ENCODE measurements around the gene DKK2. TPM values are rescaled to one million over a fixed set of nuclear protein-coding genes. Genes with fewer than 3 reads are reported as not detected.
A peak's percentile ranks its signal among the peaks of the same experiment; 100 is the strongest.

DKK2 gene
- total and polyA plus RNA-seq, 9 of the 15 experiments (the other 6 are each of a cell fraction or from before 2014, with no cell fraction given): not detected

DNA sequence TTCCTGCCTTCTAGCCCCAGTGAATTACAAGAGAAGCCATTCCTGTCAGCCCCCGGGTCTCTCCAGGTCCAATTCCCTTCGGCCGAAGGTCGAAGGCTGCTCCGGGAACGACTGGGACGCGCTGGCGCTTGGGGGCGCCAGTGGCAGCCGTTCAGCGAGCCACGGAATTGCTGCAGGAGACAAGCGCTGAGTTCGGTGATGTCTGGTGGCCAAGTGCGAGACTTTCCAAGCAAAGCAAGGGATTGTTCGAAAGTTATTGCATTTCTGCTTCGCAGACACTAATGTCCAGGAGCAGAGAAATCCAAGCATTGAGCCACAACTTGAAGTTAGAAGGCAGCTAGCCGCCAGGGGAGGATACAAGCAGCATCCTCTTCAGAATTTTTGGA is 1.1 kb upstream of the DKK2 start:
- Histone ChIP-seq H3K9me3 (replicated peaks; ENCODE audit: control insufficient read depth, insufficient read depth, low read depth, low read length) (no peaks in the 10 kb centered on the region), H4K20me1 (replicated peaks; ENCODE audit: control insufficient read depth, insufficient read depth, low read length) (no peaks in the 10 kb centered on the region), H2AFZ (ENCODE audit: low read depth, low read length) (no peak overlapping the region), H3K4me1 (replicated peaks in 1 of 2; ENCODE audit: control insufficient read depth in 2 of 2, insufficient read depth in 2 of 2, low read length in 2 of 2) (no peaks in the 10 kb centered on the region), H3K79me2 (ENCODE audit: control insufficient read depth, insufficient read depth, low read length) (no peaks in the 10 kb centered on the region), H3K4me2 (ENCODE audit: insufficient read depth, low read length) (no peak overlapping the region), H3K4me3 (no peak overlapping the region), H3K9ac (ENCODE audit: insufficient read depth in 1 of 2, low read depth in 2 of 2, low read length in 2 of 2) (no peak overlapping the region), H3K36me3 (ENCODE audit: control insufficient read depth, insufficient read depth, low read length) (no peaks in the 10 kb centered on the region), H3K9me1 (ENCODE audit: control insufficient read depth, insufficient read depth, low read length) (no peaks in the 10 kb centered on the region), H3K27ac (ENCODE audit: extremely low read depth, low read depth, low read length) (no peak overlapping the region), H3K27me3 (ENCODE audit: control insufficient read depth in 2 of 2, insufficient read depth in 2 of 2, low read length in 2 of 2) (no peaks in the 10 kb centered on the region)
- no peak for FAIRE-seq
- ATAC-seq: no peak
- CTCF ChIA-PET (ENCODE audit: low intra/inter-chr PET ratio): interaction anchor here (0.6 kb wide), 1 partner anchor 296 kb away, joined by 3 read pairs; no protein-coding TSS in a partner anchor
- peak in 1 of 4 experiments; percentile 1 for DNase-seq (ENCODE audit: extremely low read depth in 1 of 4, low spot score in 3 of 4)
- no peak for TF ChIP-seq PTBP1 (IDR thresholded peaks at IDR 0.05; ENCODE audit: low read depth, low read length)
- no TSS peak for BruUV-seq (replicated peaks)
- in situ Hi-C loops (cut with MboI) (no loop called here), intact Hi-C loops (cut with micrococcal nuclease) (no loop called here)
- 4% methylated on average over 19 of the region's 19 CpGs for WGBS (ENCODE audit: insufficient coverage, low coverage, missing lambda C conversion rate)
- POLR2A ChIA-PET: interaction anchor here (0.6 kb wide), 1 partner anchor 1565 kb away, joined by 3 read pairs; no protein-coding TSS in a partner anchor

DNA sequence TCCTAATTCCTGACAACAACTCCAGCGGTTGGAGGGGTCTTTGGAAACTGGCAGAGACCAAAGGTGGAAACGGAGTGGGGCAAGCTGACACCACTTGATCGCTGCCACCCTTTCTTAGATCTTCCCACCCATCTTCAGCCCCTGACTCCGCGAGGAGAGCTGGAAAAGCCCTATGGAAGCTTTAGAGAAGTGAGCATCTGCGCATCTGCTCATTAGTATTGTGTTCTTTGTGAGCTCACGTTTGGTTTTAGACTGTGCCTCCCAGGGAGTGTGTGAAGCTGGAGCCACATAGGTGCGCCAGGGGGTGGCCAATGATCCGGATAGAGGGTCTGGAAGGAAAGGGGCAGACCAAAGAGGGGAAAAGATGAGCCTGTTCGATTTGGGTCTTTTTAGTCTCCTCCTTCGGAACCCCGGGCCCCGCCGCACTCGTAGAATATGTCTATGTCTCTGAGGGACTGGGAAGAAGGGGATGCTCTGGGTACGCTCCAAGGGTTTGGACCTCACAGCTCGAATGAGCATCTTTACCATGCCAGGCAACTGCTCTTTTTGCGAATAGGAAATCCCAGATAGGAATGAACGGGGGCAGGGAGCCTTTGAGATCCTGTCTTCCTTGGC is 578 bp upstream of the DKK2 start:
- ChIA-PET POLR2A (interaction anchor here (0.6 kb wide), 1 partner anchor 1565 kb away, joined by 3 read pairs; no protein-coding TSS in a partner anchor), CTCF (ENCODE audit: low intra/inter-chr PET ratio) (interaction anchor here (0.6 kb wide), 1 partner anchor 295 kb away, joined by 3 read pairs; no protein-coding TSS in a partner anchor)
- in situ Hi-C loops (cut with MboI): no loop called here
- H3K27ac ChIP-seq (ENCODE audit: extremely low read depth, low read depth, low read length): no peak overlapping the region
- DNase-seq (ENCODE audit: extremely low read depth in 1 of 4, low spot score in 3 of 4) (no peak), FAIRE-seq (no peak), ATAC-seq (no peak)
- 4% methylated on average over 16 of the region's 19 CpGs for WGBS (ENCODE audit: insufficient coverage, low coverage, missing lambda C conversion rate)
- no peaks in the 10 kb centered on the region for H3K9me1 ChIP-seq (ENCODE audit: control insufficient read depth, insufficient read depth, low read length)
- no peak overlapping the region for H2AFZ ChIP-seq (ENCODE audit: low read depth, low read length)
- H3K4me1 ChIP-seq (replicated peaks in 1 of 2; ENCODE audit: control insufficient read depth in 2 of 2, insufficient read depth in 2 of 2, low read length in 2 of 2): no peaks in the 10 kb centered on the region
- no peak overlapping the region for H3K4me3 ChIP-seq
- BruUV-seq (replicated peaks): no TSS peak
- no peaks in the 10 kb centered on the region for H3K79me2 ChIP-seq (ENCODE audit: control insufficient read depth, insufficient read depth, low read length)
- no peak overlapping the region for H3K4me2 ChIP-seq (ENCODE audit: insufficient read depth, low read length)
- H3K36me3 ChIP-seq (ENCODE audit: control insufficient read depth, insufficient read depth, low read length): no peaks in the 10 kb centered on the region
- H3K9me3 ChIP-seq (replicated peaks; ENCODE audit: control insufficient read depth, insufficient read depth, low read depth, low read length): no peaks in the 10 kb centered on the region
- H3K27me3 ChIP-seq (ENCODE audit: control insufficient read depth in 2 of 2, insufficient read depth in 2 of 2, low read length in 2 of 2): no peaks in the 10 kb centered on the region
- H4K20me1 ChIP-seq (replicated peaks; ENCODE audit: control insufficient read depth, insufficient read depth, low read length): no peaks in the 10 kb centered on the region
- H3K9ac ChIP-seq (ENCODE audit: insufficient read depth in 1 of 2, low read depth in 2 of 2, low read length in 2 of 2): no peak overlapping the region
- intact Hi-C loops (cut with micrococcal nuclease): no loop called here
- TF ChIP-seq, protein P1, sequence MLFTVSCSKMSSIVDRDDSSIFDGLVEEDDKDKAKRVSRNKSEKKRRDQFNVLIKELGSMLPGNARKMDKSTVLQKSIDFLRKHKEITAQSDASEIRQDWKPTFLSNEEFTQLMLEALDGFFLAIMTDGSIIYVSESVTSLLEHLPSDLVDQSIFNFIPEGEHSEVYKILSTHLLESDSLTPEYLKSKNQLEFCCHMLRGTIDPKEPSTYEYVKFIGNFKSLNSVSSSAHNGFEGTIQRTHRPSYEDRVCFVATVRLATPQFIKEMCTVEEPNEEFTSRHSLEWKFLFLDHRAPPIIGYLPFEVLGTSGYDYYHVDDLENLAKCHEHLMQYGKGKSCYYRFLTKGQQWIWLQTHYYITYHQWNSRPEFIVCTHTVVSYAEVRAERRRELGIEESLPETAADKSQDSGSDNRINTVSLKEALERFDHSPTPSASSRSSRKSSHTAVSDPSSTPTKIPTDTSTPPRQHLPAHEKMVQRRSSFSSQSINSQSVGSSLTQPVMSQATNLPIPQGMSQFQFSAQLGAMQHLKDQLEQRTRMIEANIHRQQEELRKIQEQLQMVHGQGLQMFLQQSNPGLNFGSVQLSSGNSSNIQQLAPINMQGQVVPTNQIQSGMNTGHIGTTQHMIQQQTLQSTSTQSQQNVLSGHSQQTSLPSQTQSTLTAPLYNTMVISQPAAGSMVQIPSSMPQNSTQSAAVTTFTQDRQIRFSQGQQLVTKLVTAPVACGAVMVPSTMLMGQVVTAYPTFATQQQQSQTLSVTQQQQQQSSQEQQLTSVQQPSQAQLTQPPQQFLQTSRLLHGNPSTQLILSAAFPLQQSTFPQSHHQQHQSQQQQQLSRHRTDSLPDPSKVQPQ (CRISPR knock-in tag; IDR thresholded peaks at IDR 0.05; ENCODE audit: borderline replicate concordance): no peak
- TF ChIP-seq ZSCAN32 (CRISPR knock-in tag; IDR thresholded peaks at IDR 0.05) (no peak), RBM22 (IDR thresholded peaks at IDR 0.05; ENCODE audit: low read depth, low read length, poor library complexity, severe bottlenecking) (no peak), HSF4 (CRISPR knock-in tag; IDR thresholded peaks at IDR 0.05; ENCODE audit: borderline replicate concordance) (no peak), ZNF143 (CRISPR knock-in tag; IDR thresholded peaks at IDR 0.05) (no peak), KLF10 (CRISPR knock-in tag; IDR thresholded peaks at IDR 0.05) (no peak)
- TF ChIP-seq, protein P2, sequence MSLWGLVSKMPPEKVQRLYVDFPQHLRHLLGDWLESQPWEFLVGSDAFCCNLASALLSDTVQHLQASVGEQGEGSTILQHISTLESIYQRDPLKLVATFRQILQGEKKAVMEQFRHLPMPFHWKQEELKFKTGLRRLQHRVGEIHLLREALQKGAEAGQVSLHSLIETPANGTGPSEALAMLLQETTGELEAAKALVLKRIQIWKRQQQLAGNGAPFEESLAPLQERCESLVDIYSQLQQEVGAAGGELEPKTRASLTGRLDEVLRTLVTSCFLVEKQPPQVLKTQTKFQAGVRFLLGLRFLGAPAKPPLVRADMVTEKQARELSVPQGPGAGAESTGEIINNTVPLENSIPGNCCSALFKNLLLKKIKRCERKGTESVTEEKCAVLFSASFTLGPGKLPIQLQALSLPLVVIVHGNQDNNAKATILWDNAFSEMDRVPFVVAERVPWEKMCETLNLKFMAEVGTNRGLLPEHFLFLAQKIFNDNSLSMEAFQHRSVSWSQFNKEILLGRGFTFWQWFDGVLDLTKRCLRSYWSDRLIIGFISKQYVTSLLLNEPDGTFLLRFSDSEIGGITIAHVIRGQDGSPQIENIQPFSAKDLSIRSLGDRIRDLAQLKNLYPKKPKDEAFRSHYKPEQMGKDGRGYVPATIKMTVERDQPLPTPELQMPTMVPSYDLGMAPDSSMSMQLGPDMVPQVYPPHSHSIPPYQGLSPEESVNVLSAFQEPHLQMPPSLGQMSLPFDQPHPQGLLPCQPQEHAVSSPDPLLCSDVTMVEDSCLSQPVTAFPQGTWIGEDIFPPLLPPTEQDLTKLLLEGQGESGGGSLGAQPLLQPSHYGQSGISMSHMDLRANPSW (CRISPR knock-in tag; IDR thresholded peaks at IDR 0.05): no peak
